ENCODE results near the gene SUSD5.
"Not testable (repeated sequence)": the region's sequence is repeated elsewhere in the genome, so short reads cannot be mapped to it uniquely, and the experiment has no call there.

SUSD5 gene

GRCh38 chr3:33194303-33194702 is 24.3 kb downstream of the SUSD5 start:
- DNase-seq (ENCODE audit: low read depth in 2 of 2), result no peak

GRCh38 chr3:33187368-33187634 is 31.3 kb downstream of the SUSD5 start:
- DNase-seq (ENCODE audit: low read depth in 2 of 2), result no peak

DNA sequence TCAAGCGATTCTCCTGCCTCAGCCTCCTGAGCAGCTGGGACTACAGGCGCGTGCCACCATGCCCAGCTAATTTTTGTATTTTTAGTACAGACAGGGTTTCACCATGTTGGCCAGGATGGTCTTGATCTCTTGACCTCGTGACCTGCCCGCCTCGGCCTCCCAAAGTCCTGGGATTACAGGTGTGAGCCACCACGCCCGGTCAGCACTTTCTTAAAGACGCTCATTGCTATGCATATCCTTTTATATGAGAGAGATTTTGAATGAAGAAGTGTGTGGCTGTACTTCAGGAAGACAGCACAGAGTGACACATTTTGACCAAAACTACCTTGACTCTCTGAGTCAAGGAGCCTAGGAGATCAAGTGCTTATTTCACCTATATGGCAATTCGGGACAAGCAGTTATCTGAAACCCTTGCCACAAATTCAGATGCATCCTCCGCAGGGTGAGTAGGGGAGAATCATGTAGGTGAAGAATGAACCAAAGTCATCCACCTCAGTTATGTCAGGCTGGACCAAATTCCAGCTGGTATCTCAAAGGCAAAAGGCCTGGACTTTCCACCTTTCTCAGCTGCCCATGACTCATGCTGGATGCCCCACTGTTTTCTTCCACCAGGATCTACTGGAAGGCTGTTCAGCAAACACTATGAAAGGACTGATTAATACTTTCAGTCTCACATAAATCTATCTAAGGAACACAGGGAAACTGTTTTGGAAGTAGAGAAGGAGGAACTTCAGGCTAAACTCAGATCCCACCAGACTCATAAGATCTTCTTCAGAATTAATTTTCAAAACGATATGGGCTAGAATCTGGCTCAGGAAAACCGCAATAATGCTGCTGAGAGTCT is 31.9 kb downstream of the SUSD5 start:
- no peak for DNase-seq (ENCODE audit: low read depth in 2 of 2)

GRCh38 chr3:33184863-33185262 is 33.7 kb downstream of the SUSD5 start:
- DNase-seq (ENCODE audit: low read depth in 2 of 2), result no peak

- not testable (repeated sequence) for DNase-seq (ENCODE audit: low read depth in 2 of 2)
Measured at GRCh38 chr3:33181641-33182040, 37.0 kb downstream of the SUSD5 start.

DNA sequence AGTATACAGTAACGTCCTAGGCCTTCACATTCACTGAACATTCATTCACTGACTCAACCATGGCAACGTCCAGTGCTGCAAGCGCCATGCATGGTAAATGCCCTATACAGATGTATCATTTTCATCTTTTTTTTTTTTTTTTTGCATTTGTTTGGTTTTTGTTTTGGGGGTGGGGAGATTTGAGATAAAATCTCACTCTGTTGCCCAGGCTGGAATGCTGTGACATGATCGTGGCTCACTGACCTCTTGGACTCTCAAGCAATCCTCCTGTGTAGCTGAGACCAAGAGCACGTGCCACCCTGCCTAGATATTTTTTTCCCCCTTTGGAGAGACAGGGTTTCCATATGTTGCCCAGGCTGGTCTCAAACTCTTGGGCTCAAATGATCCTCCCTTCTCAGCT is 37.4 kb downstream of the SUSD5 start:
- DNase-seq (ENCODE audit: low read depth in 2 of 2), result no peak

DNA sequence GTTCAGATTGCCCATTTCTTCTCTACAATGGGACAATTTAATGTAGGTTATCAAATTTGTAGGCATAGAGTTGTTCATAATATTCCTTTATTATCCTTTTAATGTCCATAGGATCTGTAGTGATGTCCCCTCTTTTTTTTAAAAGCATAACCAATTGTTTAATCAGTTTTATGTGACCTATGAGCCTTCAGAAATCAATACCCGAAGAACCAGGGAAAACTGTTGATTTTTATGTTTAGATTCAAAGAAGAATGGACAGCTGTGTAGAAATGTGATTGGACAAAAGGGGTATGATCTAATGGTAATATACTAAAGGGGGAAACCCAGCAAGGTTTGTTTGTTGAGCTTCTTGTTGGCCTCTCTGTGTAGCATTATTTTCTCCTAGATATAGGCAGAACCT is 39.5 kb downstream of the SUSD5 start:
- no peak for DNase-seq (ENCODE audit: low read depth in 2 of 2)

- DNase-seq (ENCODE audit: low read depth in 2 of 2), result no peak
Measured at GRCh38 chr3:33174711-33175414, 43.7 kb downstream of the SUSD5 start.

DNA sequence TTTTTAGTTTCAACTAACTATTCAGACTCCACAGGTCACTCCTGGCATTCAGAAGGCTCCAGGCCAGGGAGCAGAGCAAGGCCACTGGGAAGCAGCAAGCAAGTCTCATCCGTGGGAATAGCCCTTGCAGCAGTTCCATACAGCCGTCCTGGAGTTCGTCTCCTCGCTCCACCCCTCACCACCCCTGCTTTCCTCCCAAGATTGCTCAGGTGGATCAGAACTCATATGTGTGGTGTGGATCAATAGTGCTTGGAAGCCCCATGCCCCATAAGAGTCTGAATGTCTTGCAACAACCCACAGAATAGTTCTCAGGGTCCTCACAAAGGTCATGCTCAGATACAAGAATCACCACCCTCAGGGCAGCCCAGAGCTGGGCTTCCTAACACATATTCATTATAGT is 44.5 kb downstream of the SUSD5 start:
- DNase-seq (ENCODE audit: low read depth in 2 of 2), result no peak

DNA sequence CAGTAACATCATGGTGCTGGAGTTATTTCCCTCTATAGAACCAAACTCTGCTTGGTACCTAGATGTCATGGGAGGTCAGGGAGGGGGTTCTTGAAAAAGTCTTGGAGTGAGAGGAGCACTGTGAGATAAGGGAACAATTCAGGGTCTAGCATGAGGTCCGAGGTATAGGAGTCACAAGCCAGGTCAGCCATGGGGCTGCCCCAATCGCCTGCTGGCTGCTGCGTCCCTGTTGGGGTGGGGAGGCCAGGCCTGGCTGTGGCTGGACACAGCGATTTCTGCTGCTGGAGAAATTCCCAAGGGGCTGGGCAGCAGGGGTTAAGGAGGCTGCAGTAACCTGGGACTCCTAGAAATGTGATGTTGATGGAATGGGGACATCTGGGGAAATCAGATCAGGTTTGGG is 44.9 kb downstream of the SUSD5 start:
- no peak for DNase-seq (ENCODE audit: low read depth in 2 of 2)

- no peak for DNase-seq (ENCODE audit: low read depth in 2 of 2)
Measured at GRCh38 chr3:33173103-33173502, 45.5 kb downstream of the SUSD5 start.

DNA sequence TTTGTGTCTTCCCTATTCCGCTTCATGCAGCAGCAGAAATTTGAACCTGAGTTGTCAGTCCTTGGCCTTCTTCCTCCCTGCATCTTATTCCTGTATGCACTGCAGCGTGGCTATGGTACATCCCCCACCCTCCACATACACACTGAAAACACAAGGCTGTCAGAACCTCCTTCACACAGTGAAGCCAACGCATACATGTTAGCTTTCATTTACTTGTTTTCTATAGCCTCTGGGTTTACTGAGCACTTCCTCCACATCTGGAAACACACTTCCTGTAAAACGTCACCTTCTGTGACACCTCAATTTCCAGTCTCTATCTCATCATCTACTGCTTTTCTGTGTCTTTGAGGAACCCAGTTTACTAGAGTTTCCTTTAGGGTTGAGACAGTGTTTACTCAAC is 47.0 kb downstream of the SUSD5 start:
- no peak for DNase-seq (ENCODE audit: low read depth in 2 of 2)

DNA sequence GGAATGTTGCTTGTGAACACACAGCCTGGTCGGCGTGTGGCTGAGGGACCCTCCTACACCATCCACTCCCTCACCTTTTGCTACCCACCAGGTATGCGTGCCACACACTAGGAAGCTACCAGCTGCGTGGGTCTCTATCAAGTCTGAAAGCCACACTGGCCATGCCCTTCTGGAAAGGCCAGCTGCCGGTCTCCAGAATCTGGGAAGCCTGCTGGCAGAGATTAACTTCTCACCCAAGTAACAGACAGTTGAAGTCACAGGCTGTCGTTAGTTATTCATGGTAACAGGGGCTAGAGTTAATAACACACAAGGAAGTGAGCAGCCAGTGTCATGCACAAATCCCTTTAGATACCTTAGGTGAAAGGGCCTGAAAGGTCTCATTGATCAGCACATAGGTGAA is 48.1 kb downstream of the SUSD5 start:
- DNase-seq (ENCODE audit: low read depth in 2 of 2), result no peak

- DNase-seq (ENCODE audit: low read depth in 2 of 2), result no peak
Measured at GRCh38 chr3:33167716-33168336, 50.8 kb downstream of the SUSD5 start.

- DNase-seq (ENCODE audit: low read depth in 2 of 2), result no peak
Measured at GRCh38 chr3:33167284-33167683, 51.3 kb downstream of the SUSD5 start.

GRCh38 chr3:33166095-33166494 is 52.5 kb downstream of the SUSD5 start:
- DNase-seq (ENCODE audit: low read depth in 2 of 2), result no peak

GRCh38 chr3:33165372-33165771 is 53.2 kb downstream of the SUSD5 start:
- DNase-seq (ENCODE audit: low read depth in 2 of 2), result no peak

DNA sequence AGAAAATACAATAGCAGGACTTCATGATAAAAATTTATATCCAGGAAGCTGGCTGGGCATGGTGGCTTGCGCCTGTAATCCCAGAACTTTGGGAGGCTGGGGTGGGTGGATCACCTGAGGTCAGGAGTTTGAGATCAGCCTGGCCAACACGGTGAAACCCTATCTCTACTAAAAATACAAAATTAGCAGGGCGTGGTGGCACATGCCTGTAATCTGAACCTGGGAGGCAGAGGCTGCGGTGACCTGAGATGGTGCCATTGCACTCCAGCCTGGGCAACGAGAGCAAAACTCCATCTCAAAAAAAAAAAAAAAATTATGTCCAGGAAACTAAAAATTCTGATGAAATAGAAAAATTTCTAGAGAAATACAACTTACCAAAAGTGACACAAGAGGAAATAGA is 56.0 kb downstream of the SUSD5 start:
- DNase-seq (ENCODE audit: low read depth in 2 of 2), result not testable (repeated sequence)

DNA sequence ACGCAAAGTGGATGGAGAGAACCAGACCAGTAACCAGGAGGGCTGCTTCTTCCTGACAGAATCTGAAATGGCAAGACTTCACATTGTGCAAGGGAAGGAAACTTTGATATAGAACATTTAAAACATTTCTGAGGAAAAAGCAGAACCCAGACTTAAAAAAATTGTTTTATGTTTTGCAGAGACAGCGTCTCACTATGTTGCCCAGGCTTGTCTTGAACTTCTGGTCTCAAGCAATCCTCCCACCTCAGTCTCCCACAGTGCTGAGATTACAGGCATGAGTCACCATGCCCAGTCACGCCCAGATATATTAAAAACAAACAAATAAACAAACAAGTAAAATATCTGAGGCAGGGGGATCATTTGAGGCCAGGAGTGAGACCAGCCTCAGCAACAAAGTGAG is 58.6 kb downstream of the SUSD5 start:
- no peak for DNase-seq (ENCODE audit: low read depth in 2 of 2)

DNA sequence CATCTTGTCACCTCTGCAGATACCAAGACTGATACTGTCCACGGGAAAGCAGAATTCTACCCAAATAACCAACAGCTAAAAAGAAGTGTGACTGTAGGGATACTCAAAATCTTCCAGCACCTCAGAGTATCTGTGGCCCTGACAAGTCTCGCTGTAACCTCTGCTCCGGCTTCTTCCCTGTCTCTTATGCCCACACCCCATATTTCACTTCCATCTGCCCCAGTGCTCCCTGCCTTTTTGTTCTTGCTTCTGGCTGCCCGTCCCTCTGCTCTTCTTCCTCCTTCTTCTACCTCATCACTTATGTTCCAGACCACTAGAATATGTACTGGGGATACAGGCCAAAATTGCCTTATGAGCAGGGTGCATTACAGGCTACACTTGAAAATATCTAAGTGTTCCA is 59.4 kb downstream of the SUSD5 start:
- DNase-seq (ENCODE audit: low read depth in 2 of 2), result no peak

- no peak for DNase-seq (ENCODE audit: low read depth in 2 of 2)
Measured at GRCh38 chr3:33155301-33155700, 63.3 kb downstream of the SUSD5 start.

- no peak for DNase-seq (ENCODE audit: low read depth in 2 of 2)
Measured at GRCh38 chr3:33153782-33154181, 64.8 kb downstream of the SUSD5 start.

Data from fibroblast of skin of left quadriceps (primary cell).